Measurements from ENCODE around the gene R3HCC1L. TPM values are rescaled to one million over a fixed set of nuclear protein-coding genes. Genes with fewer than 3 reads are reported as not detected.

R3HCC1L gene
- total RNA-seq, 2 donors from 2014 or later = 18.4 to 24.0 TPM

Other genes with a start within 250 kb of the R3HCC1L start
- not detected for gene CRTAC1, start 104.0 kb upstream of the R3HCC1L start, total RNA-seq
- gene LOXL4, start 133.5 kb downstream of the R3HCC1L start, total RNA-seq = not detected